Mesenchymal stem cell (in vitro differentiated cells and primary cell): ENCODE results near the gene ALOX12.

Experiments
- DNase-seq: peaks from one replicate; pipeline ENCODE4 v3.0.0-alpha.2; 2013
- H2AFZ ChIP-seq: one replicate; pipeline ENCODE4 v1.6.1; 2013; ENCODE audit warnings: low read depth, mild to moderate bottlenecking, control low read depth, inconsistent platforms, low read length, moderate library complexity
- H2AK5ac ChIP-seq: 2 replicates; pipeline ENCODE4 v1.6.1; 2013; ENCODE audit warnings: low read length, moderate library complexity, mild to moderate bottlenecking, inconsistent platforms; ENCODE audit not compliant: severe bottlenecking
- H2BK120ac ChIP-seq: one replicate; pipeline ENCODE4 v1.6.1; 2013; ENCODE audit warnings: low read depth, mild to moderate bottlenecking, inconsistent platforms, low read length, moderate library complexity
- H2BK12ac ChIP-seq, 2 experiments: one replicate each; pipeline ENCODE4 v1.6.1; 2013; ENCODE audit warnings: inconsistent platforms in 2 of 2, low read length in 2 of 2, mild to moderate bottlenecking in 2 of 2, moderate library complexity in 2 of 2, control low read depth in 1 of 2
- H2BK15ac ChIP-seq: one replicate; pipeline ENCODE4 v1.6.1; 2013; ENCODE audit warnings: mild to moderate bottlenecking, low read depth, inconsistent platforms; ENCODE audit not compliant: poor library complexity, severe bottlenecking
- H2BK5ac ChIP-seq: 2 replicates; pipeline ENCODE4 v1.6.1; 2013; ENCODE audit warnings: low read depth, mild to moderate bottlenecking, low read length, control low read depth, inconsistent platforms; ENCODE audit not compliant: poor library complexity, severe bottlenecking
- H3K14ac ChIP-seq, 2 experiments: one replicate each; pipeline ENCODE4 v1.6.1; 2013; ENCODE audit warnings: inconsistent platforms in 2 of 2, low read length in 2 of 2, control low read depth in 1 of 2, mild to moderate bottlenecking in 1 of 2, moderate library complexity in 1 of 2
- H3K18ac ChIP-seq, 2 experiments: one replicate each; pipeline ENCODE4 v1.6.1; 2013; ENCODE audit warnings: inconsistent platforms in 2 of 2, low read length in 2 of 2, control low read depth in 1 of 2, low read depth in 1 of 2, mild to moderate bottlenecking in 1 of 2
- H3K23ac ChIP-seq, 2 experiments: one replicate each; pipeline ENCODE4 v1.6.1; 2013; ENCODE audit warnings: inconsistent platforms in 2 of 2, low read length in 2 of 2, mild to moderate bottlenecking in 2 of 2, moderate library complexity in 2 of 2, control low read depth in 1 of 2
- H3K27ac ChIP-seq: 2 replicates; pipeline ENCODE4 v1.5.1; 2013; ENCODE audit warnings: mild to moderate bottlenecking, moderate library complexity, low read length, control low read depth, inconsistent platforms; ENCODE audit not compliant: poor library complexity, severe bottlenecking
- H3K27me3 ChIP-seq, 2 experiments: 2 replicates each; pipeline versions ENCODE4 v1.6.1 to v1.7.0; 2013; ENCODE audit warnings: low read length in 2 of 2, mild to moderate bottlenecking in 2 of 2, moderate library complexity in 2 of 2, control low read depth in 1 of 2, inconsistent platforms in 1 of 2; ENCODE audit not compliant: control insufficient read depth in 1 of 2, insufficient read depth in 1 of 2
- H3K36me3 ChIP-seq, 2 experiments: 2 replicates each; pipeline versions ENCODE4 v1.6.1 to v1.7.0; 2013; ENCODE audit warnings: low read length in 2 of 2, control low read depth in 1 of 2, inconsistent platforms in 1 of 2, low read depth in 1 of 2, mild to moderate bottlenecking in 1 of 2; ENCODE audit not compliant: insufficient read depth in 2 of 2, control insufficient read depth in 1 of 2
- H3K4ac ChIP-seq, 2 experiments: one replicate each; pipeline ENCODE4 v1.6.1; 2013; ENCODE audit warnings: inconsistent platforms in 2 of 2, low read length in 2 of 2, mild to moderate bottlenecking in 2 of 2, moderate library complexity in 2 of 2, control low read depth in 1 of 2, low read depth in 1 of 2
- H3K4me1 ChIP-seq: 2 replicates; pipeline ENCODE4 v1.6.1; 2013; ENCODE audit warnings: low read depth, low read length, control low read depth; ENCODE audit not compliant: control insufficient read depth, insufficient read depth
- H3K4me2 ChIP-seq: 2 replicates; pipeline ENCODE4 v1.6.1; 2013; ENCODE audit warnings: low read length, mild to moderate bottlenecking, inconsistent platforms; ENCODE audit not compliant: poor library complexity, severe bottlenecking
- H3K4me3 ChIP-seq, 2 experiments: 2 replicates each; pipeline versions ENCODE4 v1.5.1 to v1.7.0; 2013; ENCODE audit warnings: low read length in 2 of 2, mild to moderate bottlenecking in 2 of 2, control low read depth in 1 of 2, low read depth in 1 of 2; ENCODE audit not compliant: insufficient read depth in 1 of 2
- H3K79me1 ChIP-seq: replicated peaks from 2 replicates; pipeline ENCODE4 v1.6.1; 2013; ENCODE audit warnings: mild to moderate bottlenecking, control low read depth, low read length, inconsistent platforms; ENCODE audit not compliant: poor library complexity, severe bottlenecking
- H3K9ac ChIP-seq: 2 replicates; pipeline ENCODE4 v1.7.0; 2013; ENCODE audit warnings: mild to moderate bottlenecking, low read length, moderate library complexity
- H3K9me3 ChIP-seq: 2 replicates; pipeline ENCODE4 v1.7.0; 2013; ENCODE audit warnings: mild to moderate bottlenecking, low read length; ENCODE audit not compliant: control insufficient read depth
- H4K8ac ChIP-seq: one replicate; pipeline ENCODE4 v1.6.1; 2013; ENCODE audit warnings: inconsistent platforms, mild to moderate bottlenecking, low read length, moderate library complexity
- H4K91ac ChIP-seq: one replicate; pipeline ENCODE4 v1.6.1; 2013; ENCODE audit warnings: mild to moderate bottlenecking, low read length, inconsistent platforms
- WGBS: methylation state at CpG from one replicate; pipeline ENCODE4 v1.1.7; 2013; ENCODE audit warnings: mixed read lengths; 5-methylcytosine and 5-hydroxymethylcytosine counted together

Gene ALOX12

DNA sequence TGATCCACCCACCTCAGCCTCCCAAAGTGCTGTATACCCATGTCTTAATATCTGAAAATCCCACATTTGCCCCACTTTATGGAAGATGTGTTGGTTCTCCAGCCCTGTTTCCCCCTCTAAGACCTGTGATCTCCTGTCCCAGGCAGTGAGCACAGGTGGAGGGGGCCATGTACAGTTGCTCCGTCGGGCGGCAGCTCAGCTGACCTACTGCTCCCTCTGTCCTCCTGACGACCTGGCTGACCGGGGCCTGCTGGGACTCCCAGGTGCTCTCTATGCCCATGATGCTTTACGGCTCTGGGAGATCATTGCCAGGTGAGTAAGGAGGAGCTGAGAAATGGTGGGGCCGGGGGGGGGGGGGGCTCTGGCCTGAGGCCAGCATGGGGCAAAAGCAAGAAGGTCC lies 9.9 kb downstream of the ALOX12 start:
- Histone ChIP-seq H3K4ac (no peak overlapping the region), H2BK12ac (no peak overlapping the region), H2BK15ac (no peak overlapping the region), H3K9me3 (no peaks in the 10 kb centered on the region), H3K27me3 (no peaks in the 10 kb centered on the region), H3K79me1 (peaks cover 41% of the 10 kb centered on the region), H3K18ac (no peak overlapping the region), H2AK5ac (no peak overlapping the region), H3K36me3 (peaks cover 39 to 48% of the 10 kb centered on the region in 2 experiments), H3K9ac (no peak overlapping the region), H2AFZ (no peak overlapping the region), H3K23ac (no peak overlapping the region), H2BK120ac (no peak overlapping the region), H4K91ac (no peak overlapping the region), H2BK5ac (no peak overlapping the region), H3K4me1 (peaks cover 3% of the 10 kb centered on the region), H4K8ac (no peak overlapping the region), H3K14ac (no peak overlapping the region), H3K27ac (no peak overlapping the region), H3K4me2 (no peak overlapping the region), H3K4me3 (no peak overlapping the region)
- WGBS = 93% methylated on average over 6 of the region's 7 CpGs
- no peak for DNase-seq

GRCh38 chr17:7007143-7007542 lies 11.3 kb downstream of the ALOX12 start:
- Histone ChIP-seq H3K14ac (no peak overlapping the region), H4K8ac (no peak overlapping the region), H3K27ac (no peak overlapping the region), H2BK15ac (no peak overlapping the region), H3K23ac (no peak overlapping the region), H2AK5ac (no peak overlapping the region), H3K4me2 (no peak overlapping the region), H3K4ac (no peak overlapping the region), H3K9me3 (no peaks in the 10 kb centered on the region), H2BK12ac (no peak overlapping the region), H2BK5ac (no peak overlapping the region), H4K91ac (no peak overlapping the region), H3K18ac (no peak overlapping the region), H3K9ac (no peak overlapping the region), H3K4me3 (no peak overlapping the region), H3K79me1 (peaks cover 32% of the 10 kb centered on the region), H2BK120ac (no peak overlapping the region), H3K4me1 (peaks cover 7% of the 10 kb centered on the region), H3K36me3 (peaks cover 28 to 34% of the 10 kb centered on the region in 2 experiments), H3K27me3 (no peaks in the 10 kb centered on the region), H2AFZ (no peak overlapping the region)
- no peak for DNase-seq
- 98% methylated on average over 2 of the region's 2 CpGs for WGBS

- peak overlapping the region; percentile 51 for H3K4me2 ChIP-seq
- H3K79me1 ChIP-seq = peaks cover 19% of the 10 kb centered on the region
- no peaks in the 10 kb centered on the region for H3K27me3 ChIP-seq
- H4K8ac ChIP-seq = no peak overlapping the region
- no peak overlapping the region for H3K4ac ChIP-seq
- no peak overlapping the region for H2BK12ac ChIP-seq
- H3K9me3 ChIP-seq = no peaks in the 10 kb centered on the region
- H2BK120ac ChIP-seq = no peak overlapping the region
- no peak overlapping the region for H2AK5ac ChIP-seq
- DNase-seq = no peak
- peaks cover 16% of the 10 kb centered on the region for H3K4me1 ChIP-seq
- H3K23ac ChIP-seq = no peak overlapping the region
- peaks cover 22 to 23% of the 10 kb centered on the region in 2 experiments for H3K36me3 ChIP-seq
- no peak overlapping the region for H4K91ac ChIP-seq
- no peak overlapping the region for H3K27ac ChIP-seq
- no peak overlapping the region for H2BK5ac ChIP-seq
- WGBS = 80% methylated on average over 1 of the region's 2 CpGs
- peak overlapping the region in 1 of 2 experiments; percentile 94 for H3K4me3 ChIP-seq
- H3K18ac ChIP-seq = no peak overlapping the region
- H3K9ac ChIP-seq = peak overlapping the region; percentile 100
- H2BK15ac ChIP-seq = no peak overlapping the region
- H2AFZ ChIP-seq = no peak overlapping the region
- no peak overlapping the region for H3K14ac ChIP-seq
Measured at GRCh38 chr17:7010523-7010922, 14.7 kb downstream of the ALOX12 start.

GRCh38 chr17:7011415-7011814 lies 15.6 kb downstream of the ALOX12 start:
- Histone ChIP-seq H2BK12ac (no peak overlapping the region), H3K4ac (no peak overlapping the region), H3K18ac (no peak overlapping the region), H3K79me1 (peaks cover 18% of the 10 kb centered on the region), H2BK120ac (no peak overlapping the region), H4K8ac (no peak overlapping the region), H2AFZ (no peak overlapping the region), H3K4me1 (peaks cover 19% of the 10 kb centered on the region), H3K23ac (no peak overlapping the region), H3K14ac (no peak overlapping the region), H2BK5ac (no peak overlapping the region), H3K4me3 (peak overlapping the region in 1 of 2 experiments; percentile 94), H3K4me2 (peak overlapping the region; percentile 51), H3K27ac (no peak overlapping the region), H3K36me3 (peaks cover 15 to 24% of the 10 kb centered on the region in 2 experiments), H3K27me3 (no peaks in the 10 kb centered on the region), H2BK15ac (no peak overlapping the region), H2AK5ac (no peak overlapping the region), H3K9me3 (no peaks in the 10 kb centered on the region), H4K91ac (no peak overlapping the region), H3K9ac (peak overlapping the region; percentile 100)
- WGBS = 90% methylated on average over 13 of the region's 14 CpGs
- DNase-seq = no peak
